DND-41 (cell line): Measurements from ENCODE around the gene STAP1.

ENCODE experiments used
- CTCF ChIP-seq: IDR thresholded peaks from 2 replicates; pipeline ENCODE4 v1.5.1; 2012; ENCODE audit warnings: borderline replicate concordance, low read length, moderate library complexity, mild to moderate bottlenecking; ENCODE audit not compliant: poor library complexity, severe bottlenecking; ENCODE audit errors: extremely low read depth
- EZH2 ChIP-seq: IDR thresholded peaks from 3 replicates; pipeline ENCODE4 v1.6.1; 2012; ENCODE audit warnings: borderline replicate concordance, low read depth, mild to moderate bottlenecking, moderate library complexity, low read length, inconsistent platforms; ENCODE audit not compliant: severe bottlenecking

GRCh38 chr4:67522851-67523671 lies 35.5 kb upstream of the STAP1 start:
- TF ChIP-seq CTCF (no peak), EZH2 (no peak)
